Activated CD4-positive, alpha-beta T cell treated with anti-CD3 and anti-CD28 coated beads for 24 hours (primary cell): ENCODE results near the gene MPP2.
"Not testable (repeated sequence)": the region's sequence is repeated elsewhere in the genome, so short reads cannot be mapped to it uniquely, and the experiment has no call there.

Experiments
- DNase-seq, 2 donors: peaks; one replicate each; pipeline ENCODE4 v3.0.0-alpha.2; 2020; ENCODE audit warnings: low read depth in 2 of 2

The MPP2 gene

DNA sequence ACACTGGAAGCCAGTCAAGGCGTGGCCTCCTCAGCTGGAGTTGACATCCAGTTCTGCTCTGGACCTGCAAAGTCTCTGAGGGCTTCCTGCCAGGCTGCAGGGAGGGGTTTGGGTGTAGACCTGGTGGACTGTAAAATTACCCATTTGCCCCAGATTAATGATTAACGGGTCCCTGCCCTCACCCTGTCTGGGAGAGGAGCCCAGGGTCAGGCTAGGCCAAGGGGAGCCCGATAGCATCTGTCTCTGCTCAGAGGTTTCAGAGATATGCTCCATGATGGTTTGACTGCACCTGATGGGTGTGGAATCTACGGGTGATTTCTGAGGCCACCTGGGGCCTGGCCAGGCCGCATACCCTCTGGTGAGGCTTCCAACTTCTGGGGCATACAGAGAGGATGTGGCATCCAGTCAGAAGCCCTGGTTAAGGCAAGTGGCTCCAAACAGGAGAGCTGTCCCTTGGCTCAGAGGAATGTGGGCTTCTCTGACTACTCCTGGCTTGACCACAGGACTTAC, 23.8 kb upstream of the MPP2 start:
- DNase-seq: no peak

DNA sequence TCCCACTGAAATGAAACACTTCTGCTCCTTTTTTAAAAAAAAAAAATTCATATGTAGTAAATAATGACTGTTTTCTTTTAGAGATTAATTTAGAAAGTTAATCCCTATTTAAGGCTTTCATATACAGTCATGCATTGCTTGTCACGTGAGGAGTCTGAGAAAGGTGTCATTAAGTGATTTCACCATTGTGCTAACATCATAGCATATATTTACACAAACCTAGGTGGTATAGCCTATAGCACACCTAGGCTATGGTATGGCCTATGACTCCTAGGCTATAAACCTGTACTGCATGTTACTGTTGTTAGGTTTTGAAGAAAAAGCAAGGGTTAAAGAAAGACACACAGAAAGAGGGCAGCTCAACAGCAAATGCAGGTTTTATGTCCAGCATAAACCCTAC, 21.3 kb upstream of the MPP2 start:
- no peak for DNase-seq

DNA sequence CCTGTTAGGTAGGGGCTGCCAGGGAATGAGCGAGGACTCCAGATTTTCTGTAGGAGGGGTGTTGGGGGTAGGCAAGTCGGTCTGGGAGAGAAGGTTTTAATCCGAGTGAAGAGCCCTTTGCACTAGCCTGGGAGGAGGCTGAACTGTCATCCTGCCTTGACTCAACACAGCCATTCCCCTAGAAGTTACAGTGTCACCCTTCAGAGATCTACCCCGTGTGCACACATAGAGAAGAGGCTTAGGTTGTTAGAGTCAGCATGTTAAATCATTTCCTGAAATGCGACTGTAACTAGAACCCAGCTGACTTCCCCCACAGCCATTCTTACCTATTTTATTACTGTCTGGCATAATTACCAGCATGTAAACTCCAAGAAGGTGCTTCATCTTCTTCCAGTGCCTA, 20.6 kb upstream of the MPP2 start:
- not testable (repeated sequence) for DNase-seq

DNA sequence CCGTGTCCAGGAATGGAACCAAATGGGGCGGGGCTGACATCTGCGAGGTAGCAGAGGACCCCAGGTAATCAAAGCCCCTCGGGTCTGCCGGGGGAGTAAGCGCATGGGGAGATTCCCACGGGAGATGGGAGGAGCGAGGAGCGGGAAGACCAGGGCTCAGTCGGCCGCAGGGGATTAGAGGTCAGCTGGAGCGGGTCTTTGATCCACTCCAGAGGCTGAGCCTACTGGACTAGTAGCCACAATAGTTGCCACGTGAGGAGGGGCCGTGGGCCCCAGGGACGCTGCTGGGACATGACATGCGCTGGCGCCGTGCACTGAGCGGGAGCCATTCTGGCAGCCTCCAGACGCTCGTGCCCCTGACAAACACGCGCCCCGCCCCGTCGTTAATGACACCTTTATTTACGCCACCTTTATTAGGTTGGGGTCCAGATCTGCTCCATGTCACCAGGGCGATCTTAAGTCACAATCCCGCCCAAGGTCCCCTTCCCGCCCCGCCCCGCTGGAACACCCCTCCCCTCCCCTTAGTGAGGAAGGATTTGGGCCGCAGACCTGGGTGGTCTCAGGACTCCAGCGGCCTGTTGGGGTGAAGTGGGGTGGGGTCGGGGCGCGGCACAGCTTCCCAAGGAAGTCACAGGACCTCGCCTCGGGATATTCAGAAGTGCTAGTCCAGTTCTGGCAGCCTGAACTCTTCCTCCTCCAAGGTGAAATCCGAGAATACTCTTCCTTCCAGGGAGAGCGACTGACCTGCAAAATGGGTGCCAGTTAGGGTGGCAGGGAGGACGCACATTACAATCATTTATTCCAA, 19.9 kb upstream of the MPP2 start:
- DNase-seq: no peak

DNA sequence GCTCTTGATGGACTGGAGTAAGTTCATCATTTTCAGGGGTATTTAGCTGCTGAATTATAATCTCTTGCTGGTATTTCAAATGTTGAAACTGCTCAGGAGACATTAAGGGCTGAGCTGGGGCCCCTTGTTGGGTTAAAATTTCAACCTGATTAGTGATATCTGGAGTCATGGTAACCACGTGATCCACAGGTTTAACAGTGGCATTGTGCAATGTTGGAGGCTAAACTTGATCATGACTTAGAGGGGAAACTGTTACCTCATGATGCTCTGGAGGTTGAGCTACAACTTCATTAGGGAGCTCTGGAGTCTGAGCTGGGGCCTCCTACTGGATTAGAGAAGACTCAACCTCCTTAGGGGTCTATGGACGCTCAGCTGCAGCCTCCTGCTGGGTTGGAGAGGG, 17.2 kb upstream of the MPP2 start:
- DNase-seq: no peak

DNA sequence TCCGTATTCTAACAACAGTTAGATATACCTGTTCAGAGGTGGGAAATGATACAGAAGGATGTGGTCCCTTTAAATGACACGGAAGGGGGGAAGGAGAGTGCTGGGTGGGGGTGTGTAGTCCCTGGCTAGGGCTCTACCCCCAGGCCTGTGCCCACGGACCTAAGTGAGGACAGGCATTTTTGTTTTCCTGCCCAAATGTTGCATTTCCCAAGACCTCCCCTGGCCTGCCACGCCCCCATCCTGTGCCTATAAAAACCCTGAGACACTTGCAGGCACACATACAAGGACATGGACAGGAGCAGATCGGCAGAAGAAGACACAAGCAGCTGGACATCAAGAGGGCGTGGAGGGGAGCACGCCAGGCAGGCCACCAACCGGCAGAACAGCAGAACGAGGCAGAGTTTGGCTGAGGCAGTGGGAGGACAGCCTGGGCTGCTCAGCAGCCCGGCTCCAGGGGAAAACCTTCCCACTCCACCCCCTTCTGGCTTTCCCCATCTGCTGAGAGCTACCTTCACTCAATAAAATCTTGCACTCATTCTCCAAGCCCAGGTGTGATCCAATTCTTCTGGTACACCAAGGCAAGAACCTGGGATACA, 13.3 kb upstream of the MPP2 start:
- no peak for DNase-seq

DNA sequence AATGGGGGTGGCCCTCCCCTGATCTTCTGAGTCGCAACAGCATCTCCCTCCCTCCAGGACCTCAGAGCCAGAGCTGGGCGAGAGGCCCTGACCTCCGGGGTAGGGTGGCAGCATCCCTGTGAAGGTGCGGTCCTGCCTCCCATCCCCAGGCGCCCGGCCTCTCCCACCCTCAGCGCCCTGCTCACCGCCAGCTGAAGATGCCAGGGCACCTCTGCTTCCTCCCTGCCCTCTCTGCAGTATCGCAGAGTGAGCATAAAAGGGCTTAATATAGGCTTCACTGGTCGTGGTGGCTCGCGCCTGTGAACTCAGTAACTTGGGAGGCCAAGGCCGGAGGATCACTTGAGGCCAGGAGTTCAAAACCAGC, 10.7 kb upstream of the MPP2 start:
- DNase-seq: no peak

DNA sequence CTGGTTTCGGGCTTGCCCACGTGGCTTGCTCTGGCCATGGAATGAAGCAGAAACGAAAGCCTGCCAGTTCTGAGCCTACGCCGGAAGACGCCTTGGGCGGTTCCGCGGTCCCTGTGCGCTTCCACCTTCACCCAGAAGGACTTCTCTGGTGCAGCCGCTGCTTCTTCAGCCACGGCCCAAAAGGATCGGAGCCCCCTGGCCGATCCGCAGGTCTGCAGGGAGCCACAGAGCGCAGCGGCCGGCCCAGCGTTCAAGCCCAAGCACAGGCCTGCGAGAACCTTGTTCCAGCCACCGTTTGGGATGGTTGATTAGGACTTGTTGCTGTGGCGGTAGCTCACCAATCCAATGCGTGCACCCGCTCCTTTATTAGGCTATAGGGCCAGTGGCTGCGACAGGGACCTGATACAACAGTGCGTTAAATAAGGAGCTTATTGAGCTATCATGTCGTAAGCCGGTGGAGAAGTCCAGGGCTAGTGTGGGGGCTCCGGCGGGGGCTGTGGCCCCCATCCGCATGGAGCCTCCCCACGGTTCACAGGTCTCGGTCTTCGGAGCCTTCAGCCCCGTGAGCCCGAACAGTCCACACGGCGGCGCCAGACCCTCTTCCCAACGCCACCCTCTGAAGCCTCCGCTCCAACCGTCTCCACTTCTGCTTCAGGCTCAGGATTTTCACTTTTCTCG, 10.2 kb upstream of the MPP2 start:
- peak in 1 of 2 donors; percentile 36 for DNase-seq

DNA sequence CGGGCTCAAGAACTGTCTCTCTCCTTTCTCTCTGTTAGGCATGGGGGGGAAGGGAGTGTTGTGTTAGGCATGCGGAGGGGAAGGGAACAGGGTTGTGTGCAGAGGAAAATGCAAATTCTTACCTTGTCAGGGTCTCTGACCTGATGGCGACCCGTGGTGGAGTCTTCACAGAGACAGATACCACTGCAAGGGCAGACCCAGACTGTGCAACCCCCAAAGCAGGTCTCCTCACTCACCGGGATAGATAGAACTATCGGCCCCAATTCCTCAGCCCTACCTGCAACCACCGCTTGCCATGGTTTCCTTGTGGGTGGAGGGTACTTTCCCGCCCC, 9.6 kb upstream of the MPP2 start:
- no peak for DNase-seq

DNA sequence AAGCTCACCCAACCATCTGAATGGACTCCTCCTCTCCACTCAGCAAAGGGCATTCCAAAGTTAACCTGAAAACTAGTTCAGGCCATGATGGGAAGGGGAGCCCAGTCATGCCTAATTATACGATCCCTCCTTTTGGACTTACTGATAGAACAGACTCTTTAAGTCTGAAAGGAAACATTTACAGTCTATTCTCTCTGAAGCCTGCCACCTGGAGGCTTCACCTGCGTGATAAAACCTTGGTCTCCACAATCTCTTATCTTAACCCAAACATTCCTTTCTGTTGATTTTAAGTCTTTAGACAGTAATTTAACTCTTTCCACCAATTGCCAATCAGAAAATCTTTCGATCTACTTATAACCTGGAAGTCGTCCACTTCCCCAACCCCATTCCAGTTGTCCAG, 9.0 kb upstream of the MPP2 start:
- DNase-seq: no peak

DNA sequence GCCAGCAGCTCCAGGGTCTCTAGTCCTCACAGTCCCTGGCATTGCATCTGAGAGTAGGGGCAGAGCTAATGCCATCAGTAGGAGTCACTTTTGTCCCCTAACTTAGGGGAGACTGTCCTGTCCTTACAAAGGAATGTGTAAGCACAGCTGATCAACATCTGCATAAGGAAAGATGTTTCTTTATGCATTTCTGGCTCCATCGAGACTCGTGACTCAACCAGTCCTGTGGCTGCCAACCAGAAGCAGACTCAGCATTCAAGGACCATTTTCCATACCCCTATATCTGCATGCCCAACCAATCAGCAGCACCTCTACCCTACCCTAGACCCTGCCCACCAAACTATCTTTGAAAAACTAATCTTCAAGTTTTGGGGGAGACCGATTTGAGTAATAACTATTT, 8.2 kb upstream of the MPP2 start:
- no peak for DNase-seq

DNA sequence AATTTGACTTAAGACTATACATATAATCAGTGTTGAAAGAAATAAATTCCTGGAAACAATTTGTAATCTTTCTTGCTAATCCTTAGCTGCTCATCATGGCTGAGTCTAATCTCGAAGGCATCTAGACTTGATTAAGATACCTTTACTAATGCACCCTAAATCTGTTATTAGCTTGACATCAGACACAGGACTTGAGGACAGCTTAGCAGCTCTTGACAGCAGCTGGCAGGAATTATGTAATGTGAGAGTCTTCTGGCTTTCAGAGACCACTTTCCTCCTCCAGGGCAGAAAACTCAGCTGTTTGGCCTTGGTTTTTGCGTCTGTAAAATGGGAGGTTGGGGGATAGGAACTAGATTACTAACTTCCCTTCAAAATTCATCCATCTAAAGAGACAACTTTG, 7.1 kb upstream of the MPP2 start:
- no peak for DNase-seq

DNA sequence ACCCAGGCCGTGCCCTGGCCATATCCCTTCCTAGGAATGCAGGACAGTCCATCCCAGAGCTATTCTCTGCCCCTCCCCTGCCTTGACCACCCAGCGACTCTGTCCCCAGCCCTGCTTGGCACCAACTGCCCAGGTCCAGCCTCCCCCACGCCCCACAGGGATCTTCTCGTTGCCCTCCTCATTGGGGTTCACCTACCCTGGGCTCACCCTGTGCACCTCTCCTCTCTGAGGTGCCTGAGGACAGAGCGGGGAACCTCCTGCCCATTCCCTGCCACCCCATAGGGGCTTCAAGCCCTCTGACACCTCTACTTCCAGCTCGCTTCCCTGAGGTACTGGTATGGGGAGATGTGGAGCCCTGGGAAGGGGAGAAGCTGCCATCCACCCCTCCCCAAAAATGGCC, 6.2 kb upstream of the MPP2 start:
- DNase-seq: no peak

DNA sequence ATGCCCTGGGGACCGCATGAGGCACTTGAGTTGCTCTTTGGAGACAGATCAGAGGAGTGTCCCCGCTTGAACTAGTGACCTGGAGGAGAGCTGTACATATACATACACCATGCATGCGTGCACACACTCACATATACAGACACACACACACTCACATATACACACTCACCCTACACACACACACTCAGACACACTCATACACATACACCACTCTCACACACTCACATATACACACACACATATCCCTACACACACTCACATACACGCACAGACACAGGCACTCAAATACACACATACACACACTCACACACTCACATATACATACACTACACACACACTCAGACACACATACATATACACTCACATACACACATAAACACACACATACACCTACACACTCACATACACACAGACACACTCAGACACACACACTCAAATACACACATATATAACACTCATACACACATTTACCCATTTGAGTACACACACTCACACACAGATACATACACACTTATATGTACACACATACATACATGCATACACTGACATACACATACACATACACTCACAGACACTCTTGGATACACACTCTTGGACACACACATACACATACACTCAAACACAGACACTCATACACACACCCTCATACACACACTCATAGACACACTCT, 5.4 kb upstream of the MPP2 start:
- DNase-seq: no peak

DNA sequence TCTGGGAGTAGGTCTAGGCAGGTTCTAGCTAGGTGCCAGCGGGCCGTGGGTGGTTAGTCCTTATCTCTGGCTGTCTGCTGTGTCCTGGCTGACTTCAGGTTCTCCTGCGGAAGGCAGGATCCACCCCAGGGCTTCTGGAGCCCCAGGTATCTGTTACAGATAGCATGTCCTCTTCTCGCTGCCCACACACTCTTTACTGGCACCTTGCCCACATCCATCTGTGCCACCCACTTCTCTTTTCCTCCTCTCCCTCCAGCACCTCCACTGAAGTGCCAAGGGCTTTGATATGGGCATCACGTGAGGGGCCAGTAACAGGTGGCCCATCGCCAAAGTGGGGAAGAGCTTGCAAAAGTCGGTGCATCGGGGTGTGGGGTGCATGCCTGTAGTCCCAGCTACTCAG, 4.6 kb upstream of the MPP2 start:
- no peak for DNase-seq

DNA sequence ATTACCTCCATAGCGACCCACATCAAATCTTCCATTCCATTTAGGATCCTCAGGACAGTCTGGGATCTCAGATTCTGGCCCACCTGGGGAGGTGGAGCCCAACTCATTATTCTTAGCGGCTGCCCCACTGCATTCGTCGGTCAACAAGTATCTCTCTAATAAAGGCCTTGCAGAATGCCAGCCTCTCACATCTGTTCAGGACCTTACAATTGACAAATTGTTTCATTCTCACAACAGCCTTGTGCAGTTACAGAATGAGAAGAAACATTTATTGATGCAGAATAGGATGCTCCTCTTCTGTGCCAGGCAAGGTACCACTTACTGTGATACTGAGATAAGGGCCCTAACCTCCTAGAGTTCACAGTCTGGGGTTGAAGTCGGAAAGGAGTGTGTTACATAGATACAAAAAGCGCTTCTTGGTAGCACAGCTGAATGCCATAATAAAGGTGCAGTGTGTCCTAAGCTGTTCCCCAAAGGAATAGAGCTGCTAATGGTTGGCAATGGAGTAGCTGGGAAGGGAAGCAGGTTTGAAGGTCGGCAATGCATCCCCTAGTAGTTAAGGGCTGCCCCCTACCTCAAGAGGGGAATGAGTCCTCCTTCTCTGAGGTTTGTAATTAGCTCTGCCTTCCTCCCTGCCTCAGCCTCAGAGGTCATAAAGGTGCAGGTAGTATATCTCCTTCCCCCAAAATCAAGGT, 2.3 kb upstream of the MPP2 start:
- DNase-seq: no peak

DNA sequence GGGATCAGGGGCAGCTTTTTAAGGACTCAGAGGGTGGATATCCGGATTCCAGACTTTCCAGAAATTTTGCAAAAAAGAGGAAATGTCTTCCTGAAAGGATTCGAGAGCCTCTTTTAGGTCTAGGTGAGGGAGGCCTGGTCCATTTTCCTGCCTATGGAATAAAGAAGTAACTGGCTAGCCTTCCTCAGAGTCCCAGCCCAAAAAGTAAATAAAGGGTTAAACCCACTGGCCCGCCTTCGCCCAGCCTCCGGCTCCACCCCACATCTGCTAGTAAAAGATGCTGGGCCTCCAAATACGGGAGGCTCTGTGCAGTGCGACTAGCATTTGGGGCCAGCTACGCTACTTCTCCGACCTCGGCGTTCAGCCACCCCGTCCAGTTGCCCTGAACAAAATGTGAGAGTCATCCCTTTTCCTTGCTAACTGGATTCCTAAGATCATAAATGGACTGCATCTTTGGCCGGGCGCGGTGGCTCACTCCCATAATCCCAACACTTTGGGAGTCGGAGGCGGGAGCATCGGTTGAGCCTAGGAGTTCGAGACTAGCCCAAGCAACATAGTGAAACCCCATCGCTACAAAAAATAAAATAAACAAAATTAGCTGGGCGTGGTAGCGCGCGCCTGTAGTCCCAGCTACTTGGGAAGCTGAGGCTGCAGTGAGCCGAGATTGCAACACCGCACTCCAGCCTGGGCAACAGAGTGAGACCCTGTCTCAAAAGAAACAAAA, 824 bp upstream of the MPP2 start:
- peak in 1 of 2 donors; percentile 31 for DNase-seq

DNA sequence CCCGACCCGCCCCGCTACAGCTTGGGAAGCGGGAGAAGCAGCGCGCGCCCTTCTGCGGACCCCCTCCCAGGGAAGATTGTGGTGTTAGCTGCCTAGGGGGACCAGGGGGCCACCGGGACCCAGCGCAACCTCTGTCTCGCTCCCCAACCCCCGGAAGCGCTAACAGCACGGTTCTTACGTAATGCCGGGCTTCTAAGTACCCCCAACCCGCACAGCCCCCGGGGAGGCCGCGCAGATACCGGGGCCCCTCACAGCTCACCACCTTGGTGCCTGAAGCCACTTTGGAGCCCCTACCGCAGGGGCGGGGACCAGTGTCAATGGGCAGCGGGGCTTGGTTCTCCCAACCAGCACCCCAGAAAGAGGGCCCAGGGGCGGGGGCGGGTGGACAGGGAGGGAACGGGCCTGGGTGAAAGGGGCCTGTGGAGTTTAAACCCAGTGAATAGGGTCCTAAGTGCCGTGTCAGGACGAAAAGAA, 348 bp downstream of the MPP2 start:
- no peak for DNase-seq

DNA sequence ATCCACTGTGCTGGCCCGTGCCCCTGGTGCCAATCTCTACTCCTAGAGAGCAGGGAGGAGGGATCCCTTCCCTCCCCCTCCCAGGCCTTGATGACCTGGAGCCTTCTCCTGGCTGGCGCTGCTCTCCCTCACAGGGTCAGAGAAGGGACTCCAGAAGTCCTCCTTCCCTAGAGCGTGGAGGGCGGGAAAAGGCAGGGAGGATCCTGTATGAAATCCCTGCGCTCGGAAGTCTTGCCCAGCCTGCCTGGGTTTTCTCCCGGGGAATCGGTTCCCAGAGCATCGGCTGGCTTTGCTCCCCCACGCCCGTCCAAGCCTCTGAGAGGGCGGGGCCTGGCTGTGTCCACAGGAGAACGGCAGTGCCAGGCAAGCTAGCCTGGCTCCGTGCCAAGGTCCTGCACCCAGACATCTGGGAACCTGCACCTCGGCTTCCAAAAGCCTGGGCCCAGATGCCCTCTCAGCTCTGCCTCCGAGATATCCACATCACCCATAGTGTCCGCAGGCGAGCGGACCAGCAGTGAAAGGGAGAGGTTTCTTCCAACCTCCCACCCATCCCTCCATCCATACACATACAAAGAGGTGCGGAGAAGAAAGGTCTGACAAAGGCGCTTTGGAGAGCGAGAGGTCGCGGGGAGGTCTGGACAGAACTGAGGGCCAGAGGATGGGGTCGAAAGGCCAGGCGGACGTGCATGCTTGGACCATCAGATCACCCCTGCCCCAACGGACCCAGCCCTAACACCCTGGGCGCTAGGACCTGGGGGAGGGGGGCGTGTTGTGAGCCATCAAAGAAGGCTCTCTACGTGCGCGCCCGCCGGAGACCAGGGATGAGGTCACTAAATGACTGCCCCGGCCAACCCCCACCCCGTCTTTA, 1.1 kb downstream of the MPP2 start:
- DNase-seq: no peak

DNA sequence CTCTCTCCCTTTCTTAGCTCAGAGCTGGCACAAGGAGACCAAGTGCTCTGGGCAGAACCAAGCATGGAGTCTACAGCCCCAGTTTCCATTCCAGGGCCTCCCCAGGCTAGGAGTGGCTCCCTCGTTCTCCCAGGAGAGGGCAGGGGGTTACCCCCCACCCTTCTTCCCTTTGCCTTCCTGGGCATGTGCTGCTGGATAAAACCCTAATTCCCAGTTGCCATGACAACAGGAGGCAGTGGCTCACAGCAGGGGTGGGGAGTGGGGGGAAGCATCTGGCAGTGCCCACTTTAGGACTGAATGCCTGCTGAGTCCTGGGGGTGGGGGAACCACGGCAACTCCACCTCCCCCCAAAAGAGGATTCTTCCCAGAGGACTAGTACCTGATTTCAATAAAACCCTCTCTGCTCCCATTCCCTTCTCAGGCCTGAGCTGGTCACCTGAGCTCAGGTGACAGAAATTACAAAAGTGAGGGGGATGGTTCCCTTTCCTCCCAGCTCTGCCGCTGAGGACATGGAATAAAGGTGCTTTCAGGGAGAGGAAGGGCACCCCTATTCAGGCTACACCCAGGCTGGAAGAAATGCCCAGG, 1.8 kb downstream of the MPP2 start:
- no peak for DNase-seq
